T-helper 17 cell (primary cell): Measurements from ENCODE around the gene LRP2BP. TPM values are rescaled to one million over a fixed set of nuclear protein-coding genes. Genes with fewer than 3 reads are reported as not detected.
"Not testable (repeated sequence)": the region's sequence is repeated elsewhere in the genome, so short reads cannot be mapped to it uniquely, and the experiment has no call there.

Source experiments
- ATAC-seq: fragments of 150-1000 bp; cut with Tn5 transposase; 2 replicates; pipeline ENCODE4 v1.10.0; 2021; ENCODE audit warnings: mild to moderate bottlenecking, moderate library complexity
- DNase-seq, 3 donors: peaks; one replicate each; pipeline versions ENCODE4 v3.0.0 to v3.0.0-alpha.2; 2020 to 2021
- H3K9me3 ChIP-seq: one replicate; pipeline ENCODE4 v1.7.0; 2013; ENCODE audit warnings: low read length, mild to moderate bottlenecking; ENCODE audit not compliant: control insufficient read depth, poor library complexity, severe bottlenecking
- H3K27ac Mint-ChIP-seq: one replicate; pipeline ENCODE4 v1.8.0; 2022; ENCODE audit warnings: mild to moderate bottlenecking, moderate library complexity, mixed read lengths
- H3K27me3 Mint-ChIP-seq: one replicate; pipeline ENCODE4 v1.8.0; 2022; ENCODE audit warnings: mixed read lengths
- H3K36me3 Mint-ChIP-seq: one replicate; pipeline ENCODE4 v1.8.0; 2022; ENCODE audit warnings: low read depth, mixed read lengths
- H3K4me1 Mint-ChIP-seq: one replicate; pipeline ENCODE4 v1.8.0; 2022; ENCODE audit warnings: mild to moderate bottlenecking, mixed read lengths
- H3K4me3 Mint-ChIP-seq: one replicate; pipeline ENCODE4 v1.8.0; 2022; ENCODE audit warnings: mild to moderate bottlenecking, moderate library complexity, mixed read lengths
- total RNA-seq, 4 donors: library from RNA in 2 of 4; stranded (reverse) in 2 of 4; gene quantifications; one replicate each; pipeline ENCODE4 v1.2.3 and lab custom pipeline; 2022 to 2026

Gene LRP2BP
- total RNA-seq, 2 donors from 2014 or later = 2.1 to 3.3 TPM

GRCh38 chr4:185318679-185319078 lies 77.0 kb downstream of the LRP2BP start:
- no peaks in the 10 kb centered on the region for H3K9me3 ChIP-seq
- Mint-ChIP-seq H3K27ac (no peak overlapping the region), H3K36me3 (peaks cover 9% of the 10 kb centered on the region), H3K4me3 (no peak overlapping the region), H3K27me3 (no peaks in the 10 kb centered on the region), H3K4me1 (no peaks in the 10 kb centered on the region)
- ATAC-seq (no peak), DNase-seq (no peak)

- Mint-ChIP-seq H3K27me3 (no peaks in the 10 kb centered on the region), H3K27ac (no peak overlapping the region), H3K4me3 (no peak overlapping the region), H3K36me3 (peaks cover 10% of the 10 kb centered on the region), H3K4me1 (peaks cover 2% of the 10 kb centered on the region)
- H3K9me3 ChIP-seq = no peaks in the 10 kb centered on the region
- DNase-seq = no peak
- no peak for ATAC-seq
These were observed 77.8 kb downstream of the LRP2BP start for GRCh38 chr4:185317880-185318279.

- peaks cover 10% of the 10 kb centered on the region for H3K36me3 Mint-ChIP-seq
- H3K27ac Mint-ChIP-seq, H3K27me3 Mint-ChIP-seq, ATAC-seq, H3K9me3 ChIP-seq, H3K4me1 Mint-ChIP-seq, H3K4me3 Mint-ChIP-seq, DNase-seq: not testable (repeated sequence)
These were observed 78.3 kb downstream of the LRP2BP start for GRCh38 chr4:185317462-185317861.

Other genes with a start within 250 kb of the LRP2BP start
- gene CFAP97, start 191.9 kb downstream of the LRP2BP start, total RNA-seq = 10 to 100 TPM; 41.9 to 50.0 TPM
- 10 to 100 TPM; 13.2 to 20.4 TPM for gene SNX25, start 186.3 kb downstream of the LRP2BP start, total RNA-seq
- 10 to 100 TPM; 16.1 to 19.1 TPM for gene ANKRD37, start 917 bp upstream of the LRP2BP start, total RNA-seq
- gene UFSP2, start 30.0 kb upstream of the LRP2BP start, total RNA-seq = 10 to 100 TPM; 16.8 to 21.3 TPM
- gene CCDC110, start 75.8 kb upstream of the LRP2BP start, total RNA-seq = under 1 TPM in 1 of 2 donors, not detected in 1; 0.10 TPM
- not detected for gene PDLIM3, start 139.6 kb upstream of the LRP2BP start, total RNA-seq